Measurements from ENCODE around the gene NELL1. TPM values are rescaled to one million over a fixed set of nuclear protein-coding genes. Genes with fewer than 3 reads are reported as not detected.

Gene NELL1
- total RNA-seq, 2 donors from 2014 or later = not detected

DNA sequence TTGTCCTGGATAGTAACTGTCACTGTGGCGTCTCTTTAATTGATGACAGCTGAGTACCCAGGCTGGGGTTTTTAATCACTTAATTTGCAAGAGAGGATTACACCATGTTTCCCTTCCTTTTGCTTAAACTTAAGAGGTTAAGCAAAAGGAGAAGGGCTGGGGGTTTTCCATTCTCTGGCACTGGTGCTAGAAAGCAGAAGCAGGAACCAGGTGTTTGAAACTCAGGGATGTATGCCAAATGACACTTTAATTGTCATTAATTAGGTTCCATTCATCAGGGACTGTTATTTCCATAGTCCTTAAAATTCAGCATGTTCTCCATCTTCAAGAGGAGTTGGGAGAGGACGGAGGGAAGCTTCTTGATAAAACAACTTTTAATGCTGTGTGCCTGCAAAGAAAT lies 746.2 kb downstream of the NELL1 start:
- intact Hi-C loops (cut with DNase I) = no loop called here
- no peak for DNase-seq (ENCODE audit: low spot score)

DNA sequence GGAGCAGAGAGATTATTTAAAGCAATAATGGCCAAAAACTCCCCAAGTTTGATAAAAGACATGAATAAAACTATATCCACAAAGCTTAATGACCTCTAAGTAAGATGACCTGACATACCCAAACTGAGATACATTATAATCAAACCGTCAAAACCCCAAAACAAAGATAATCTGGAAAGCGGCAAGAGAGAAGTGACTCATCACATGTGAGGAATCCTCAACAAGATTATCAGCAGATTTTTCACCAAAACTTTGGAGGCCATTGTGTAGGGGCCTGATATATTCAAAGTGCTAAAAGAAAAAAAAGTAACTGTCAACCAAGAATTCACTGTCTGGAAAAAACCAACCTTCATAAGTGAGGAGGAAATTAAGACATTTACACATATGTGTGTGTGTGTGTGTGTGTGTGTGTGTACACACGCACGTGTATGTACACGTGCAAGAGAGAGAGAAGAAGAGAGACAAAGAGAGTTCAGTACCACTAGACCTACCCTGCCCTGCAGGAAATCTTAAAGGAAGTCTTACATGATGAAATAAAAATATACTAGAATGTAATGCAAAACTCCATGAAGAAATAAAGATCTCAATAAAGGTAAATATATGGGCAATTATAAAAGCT lies 752.4 kb downstream of the NELL1 start:
- intact Hi-C loops (cut with DNase I) = no loop called here
- DNase-seq (ENCODE audit: low spot score) = no peak

DNA sequence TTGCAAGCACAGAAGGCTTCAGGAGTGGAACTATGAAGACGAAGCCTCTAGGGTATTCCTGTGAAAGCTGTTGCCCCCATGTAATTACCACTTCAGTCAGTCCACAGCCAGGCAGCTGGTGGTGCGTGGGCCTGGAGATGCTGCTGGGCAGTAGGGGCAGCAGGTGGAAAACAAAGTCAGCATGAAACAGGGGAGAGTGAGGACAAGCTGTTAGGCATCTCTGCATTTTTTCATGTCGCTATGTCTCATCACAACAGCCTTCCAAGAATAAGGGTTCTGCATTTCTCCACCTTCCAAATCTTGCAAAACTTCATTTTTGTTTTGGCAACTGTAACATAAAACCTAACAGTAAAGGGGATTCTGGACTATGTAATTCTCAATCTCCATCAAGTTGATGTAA lies 757.5 kb downstream of the NELL1 start:
- no peak for DNase-seq (ENCODE audit: low spot score)
- intact Hi-C loops (cut with DNase I) = no loop called here

DNA sequence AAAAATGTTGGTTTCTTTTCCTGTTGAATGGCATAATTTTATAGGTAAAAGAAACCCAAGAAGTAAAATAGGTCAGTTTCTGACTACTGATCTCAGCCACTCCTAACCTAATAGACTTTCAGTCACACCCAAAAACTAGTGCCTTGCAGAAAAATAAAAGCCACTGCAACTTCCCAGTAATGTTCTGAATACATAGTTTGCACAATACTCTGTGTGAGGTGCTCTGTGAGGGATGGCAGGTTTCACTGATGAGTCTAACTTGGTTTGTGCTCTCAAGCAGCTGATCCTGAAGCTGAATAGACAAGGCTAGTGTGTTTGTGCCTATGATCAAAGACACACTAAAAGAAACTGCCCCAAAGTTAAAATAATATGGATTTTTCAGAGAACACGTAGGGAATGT lies 758.3 kb downstream of the NELL1 start:
- no peak for DNase-seq (ENCODE audit: low spot score)
- intact Hi-C loops (cut with DNase I) = no loop called here

DNA sequence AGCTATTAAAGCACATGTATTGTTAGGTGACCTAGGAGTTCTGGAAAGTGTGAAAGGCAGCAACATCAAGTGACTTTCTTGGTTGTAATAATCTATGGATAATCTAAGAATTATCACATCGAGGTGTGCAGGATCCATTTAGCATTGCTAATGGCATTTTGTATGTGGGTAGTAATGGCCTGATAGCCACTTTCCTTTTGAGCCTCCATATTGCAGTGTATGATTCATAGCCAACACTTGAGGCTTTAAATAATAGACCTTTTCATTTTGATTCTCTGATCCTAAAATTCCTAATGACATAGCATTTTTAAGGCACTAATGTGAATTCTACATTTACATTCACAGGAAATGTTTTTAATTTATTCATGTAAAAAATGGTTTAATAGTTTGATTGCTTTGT lies 759.4 kb downstream of the NELL1 start:
- intact Hi-C loops (cut with DNase I) = no loop called here
- DNase-seq (ENCODE audit: low spot score) = no peak

DNA sequence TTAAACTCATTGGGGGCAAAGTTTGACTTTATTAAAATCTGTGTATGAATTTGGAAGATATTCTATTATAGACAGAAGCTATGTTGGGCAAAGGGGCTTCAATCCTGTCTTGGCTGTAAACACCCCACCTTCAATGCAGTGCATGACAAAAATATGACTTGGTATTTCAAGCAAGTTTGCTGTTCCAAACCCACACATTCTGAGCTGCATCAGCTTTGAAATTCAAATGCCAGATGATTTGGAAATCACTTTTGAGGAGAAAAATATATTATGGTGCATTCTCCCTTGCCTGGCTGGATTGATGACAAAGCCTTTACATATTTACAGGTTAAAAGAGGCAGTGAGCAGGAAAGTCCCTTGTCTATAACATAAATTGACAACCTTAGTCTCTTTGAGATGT lies 760.0 kb downstream of the NELL1 start:
- DNase-seq (ENCODE audit: low spot score) = no peak
- intact Hi-C loops (cut with DNase I) = no loop called here

DNA sequence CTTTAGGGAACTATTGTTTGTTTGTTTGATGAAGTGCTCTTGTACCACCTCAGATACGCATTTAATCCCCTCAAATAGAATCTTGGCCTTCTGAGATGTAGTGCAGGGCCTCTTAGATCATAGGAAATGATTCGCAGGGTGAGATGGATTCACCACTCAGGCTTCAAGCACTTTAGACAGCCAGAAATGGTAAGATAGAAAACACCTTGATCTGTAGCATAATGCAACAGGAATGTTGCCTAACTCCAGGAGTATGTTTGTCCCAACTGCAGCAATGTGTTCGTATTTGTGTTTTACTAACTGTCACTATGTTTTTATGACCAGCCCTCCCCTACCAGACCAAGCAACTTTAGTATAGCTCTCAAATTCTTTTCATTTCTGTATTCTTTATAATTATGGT lies 761.2 kb downstream of the NELL1 start:
- DNase-seq (ENCODE audit: low spot score) = no peak
- intact Hi-C loops (cut with DNase I) = no loop called here

DNA sequence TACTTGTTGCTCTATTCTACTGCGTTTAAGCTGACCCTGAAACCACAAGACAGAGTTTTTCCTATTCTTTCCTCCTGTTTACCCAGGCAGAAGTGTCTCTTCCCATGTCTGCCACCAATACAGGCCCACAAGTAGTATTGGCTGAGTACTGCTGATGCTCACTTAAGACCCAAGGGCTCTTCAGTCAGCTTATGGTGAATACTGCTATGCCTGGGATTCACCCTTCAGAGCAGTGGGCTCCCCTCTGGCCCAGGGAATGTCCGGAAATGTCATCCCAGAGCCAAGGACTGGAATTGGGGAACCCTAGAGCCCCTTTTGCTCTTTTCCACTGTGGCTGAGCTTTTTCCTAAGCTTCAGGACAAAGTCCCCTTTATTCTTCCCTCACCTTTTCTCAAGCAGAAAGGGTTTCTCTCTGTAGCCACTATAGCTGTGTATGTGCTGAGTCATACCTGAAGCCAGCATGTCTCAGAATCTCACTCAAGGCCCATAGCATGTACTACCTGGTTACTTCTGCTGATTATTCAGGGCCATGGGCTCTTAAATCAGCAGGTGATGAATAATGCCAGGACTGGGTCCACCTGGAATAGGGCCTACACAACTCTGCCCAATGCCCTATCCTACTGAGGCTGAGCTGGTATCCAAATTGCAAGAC lies 777.7 kb downstream of the NELL1 start:
- intact Hi-C loops (cut with DNase I) = no loop called here
- no peak for DNase-seq (ENCODE audit: low spot score)

DNA sequence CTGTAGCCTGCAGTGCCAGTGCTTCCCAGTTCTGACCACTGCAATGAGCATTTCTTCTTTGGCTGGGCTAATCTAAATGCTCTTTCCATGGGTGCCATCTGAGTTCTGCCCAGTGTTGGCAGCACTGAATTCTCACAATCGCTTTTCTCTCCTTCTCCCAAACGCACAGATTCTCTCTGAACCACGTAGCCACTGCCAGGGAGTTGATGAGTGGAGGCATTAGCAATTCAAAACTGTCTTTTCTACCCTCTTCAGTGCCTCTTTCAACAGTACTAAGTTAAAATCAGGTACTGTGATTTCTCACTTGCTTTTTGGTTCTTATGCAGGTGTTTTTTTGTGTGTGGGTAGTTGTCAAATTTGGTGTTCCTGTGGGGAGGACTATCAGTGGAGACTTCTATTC lies 778.5 kb downstream of the NELL1 start:
- DNase-seq (ENCODE audit: low spot score) = no peak

DNA sequence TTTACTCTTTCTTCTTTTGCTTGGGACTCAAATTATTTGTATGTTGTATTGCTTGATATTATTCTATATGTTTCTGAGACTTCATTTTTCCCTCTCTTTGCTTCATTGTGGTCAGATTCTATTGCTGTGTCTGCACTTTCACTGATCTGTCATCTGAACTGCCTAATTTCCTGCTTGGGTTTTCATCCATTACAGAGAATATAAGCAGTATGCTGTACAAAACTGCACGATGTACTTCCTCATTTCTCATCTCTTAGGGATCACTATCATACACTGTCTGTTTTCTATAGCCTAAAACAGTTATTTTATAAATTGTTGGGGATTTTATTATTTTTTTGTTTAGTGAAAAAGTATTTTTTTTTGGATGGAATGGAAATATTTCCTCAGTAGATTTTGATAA lies 786.8 kb downstream of the NELL1 start:
- intact Hi-C loops (cut with DNase I) = no loop called here
- no peak for DNase-seq (ENCODE audit: low spot score)

More for the DNA sequence above, 778.5 kb downstream of the NELL1 start:
- intact Hi-C loops (cut with DNase I) = no loop called here

DNA sequence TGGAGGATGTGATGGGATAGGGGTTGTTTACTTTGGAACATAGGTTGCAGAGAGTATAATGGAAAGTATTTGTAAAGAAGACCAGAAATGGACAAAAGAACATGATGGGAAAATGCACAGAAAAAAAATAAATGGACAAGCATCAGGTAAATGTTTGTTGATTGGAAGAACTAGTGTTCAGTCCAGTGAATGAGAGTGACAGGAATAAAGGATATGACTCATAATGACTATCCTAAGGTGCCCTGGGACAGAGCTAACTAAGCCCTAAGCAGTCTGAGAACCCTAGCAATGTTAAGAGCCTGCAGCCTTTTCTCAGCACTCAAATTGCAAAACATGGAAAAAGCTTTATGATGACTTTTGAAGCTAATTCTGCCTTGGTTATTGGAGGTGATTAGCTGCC lies 790.7 kb downstream of the NELL1 start:
- intact Hi-C loops (cut with DNase I) = no loop called here
- DNase-seq (ENCODE audit: low spot score) = no peak

DNA sequence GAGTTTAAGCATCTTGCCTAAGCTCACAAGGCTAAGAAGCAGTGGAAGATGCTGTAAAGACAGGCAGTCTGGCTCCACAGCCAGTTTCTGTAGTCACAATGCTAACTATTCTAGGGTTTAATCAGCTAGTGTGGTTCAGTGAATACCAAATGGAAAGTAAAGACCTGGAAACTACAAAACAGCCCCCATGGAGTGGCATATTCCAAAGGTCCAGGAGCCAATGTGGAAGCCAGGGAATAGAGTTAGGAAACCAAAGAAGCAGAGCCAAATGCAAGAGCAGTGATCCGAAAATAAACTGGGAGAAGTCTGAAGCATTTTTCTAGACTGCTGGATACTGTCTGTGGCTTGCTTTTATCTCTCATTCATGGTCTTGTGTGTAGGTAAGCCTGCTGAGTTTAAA lies 792.3 kb downstream of the NELL1 start:
- intact Hi-C loops (cut with DNase I) = no loop called here
- no peak for DNase-seq (ENCODE audit: low spot score)

DNA sequence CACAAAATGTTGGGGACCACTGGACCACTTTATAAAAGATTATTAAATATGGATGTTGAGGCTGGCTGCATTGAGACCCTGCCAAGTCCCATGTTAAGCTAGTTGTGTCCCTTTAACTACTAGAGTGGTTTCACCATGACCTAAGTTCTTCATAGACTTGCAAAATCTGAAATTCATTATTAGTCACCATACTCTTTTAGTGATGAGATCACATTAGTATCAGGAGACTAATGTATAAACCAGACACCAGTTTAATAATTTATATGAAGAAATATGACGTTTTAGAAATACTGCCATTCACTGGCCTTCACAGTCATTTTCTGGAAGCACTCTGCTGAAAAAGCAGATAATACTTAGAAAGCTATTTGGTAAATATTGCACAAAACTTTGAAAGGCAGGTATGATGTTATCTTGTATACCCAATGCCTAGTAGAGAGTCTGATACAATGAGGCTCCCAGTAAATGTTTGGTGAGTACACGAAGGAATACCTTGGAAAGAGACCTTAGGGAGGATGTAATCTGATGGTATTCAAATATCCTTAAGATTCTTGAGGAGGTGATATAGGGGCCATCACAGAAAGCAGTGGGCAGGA lies 795.3 kb downstream of the NELL1 start:
- intact Hi-C loops (cut with DNase I) = no loop called here
- DNase-seq (ENCODE audit: low spot score) = no peak

DNA sequence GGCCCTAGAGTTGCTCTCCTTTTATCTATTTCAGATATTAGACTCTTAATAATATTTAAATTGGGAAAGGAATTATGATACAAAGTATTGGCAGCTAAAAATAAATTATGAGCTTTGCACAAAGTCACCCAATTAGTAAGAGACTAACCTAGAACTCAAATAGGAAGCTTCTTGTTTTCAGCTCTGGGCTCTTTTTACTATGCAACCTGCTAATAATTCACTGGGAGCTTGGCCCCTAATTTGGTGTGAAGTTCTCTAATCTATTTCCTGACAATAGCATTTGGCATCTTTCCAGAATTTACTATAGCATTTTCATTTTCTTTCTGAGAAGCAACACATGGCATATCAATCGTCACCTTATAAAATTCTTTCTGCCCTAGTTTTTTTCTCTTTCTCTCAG lies 795.8 kb downstream of the NELL1 start:
- DNase-seq (ENCODE audit: low spot score) = no peak
- intact Hi-C loops (cut with DNase I) = no loop called here

DNA sequence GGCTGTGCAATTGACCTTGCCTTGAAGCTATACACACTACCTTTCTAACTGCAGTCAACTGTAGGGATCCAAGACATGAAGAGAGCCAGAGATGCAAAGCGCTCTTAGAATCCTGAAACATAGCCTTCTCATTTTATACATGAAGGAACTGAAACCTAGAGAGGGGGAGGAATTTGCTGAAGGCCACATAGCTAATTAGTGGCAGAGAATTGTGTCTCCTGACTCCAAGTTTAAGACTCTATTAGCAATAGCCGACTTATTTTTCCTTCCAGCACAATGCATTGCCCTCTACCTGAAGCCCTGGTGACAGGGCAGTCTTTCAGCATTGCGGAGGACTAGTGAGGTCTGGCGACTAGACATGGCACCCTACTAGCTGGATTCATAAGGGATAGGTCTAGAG lies 796.5 kb downstream of the NELL1 start:
- DNase-seq (ENCODE audit: low spot score) = no peak
- intact Hi-C loops (cut with DNase I) = no loop called here

DNA sequence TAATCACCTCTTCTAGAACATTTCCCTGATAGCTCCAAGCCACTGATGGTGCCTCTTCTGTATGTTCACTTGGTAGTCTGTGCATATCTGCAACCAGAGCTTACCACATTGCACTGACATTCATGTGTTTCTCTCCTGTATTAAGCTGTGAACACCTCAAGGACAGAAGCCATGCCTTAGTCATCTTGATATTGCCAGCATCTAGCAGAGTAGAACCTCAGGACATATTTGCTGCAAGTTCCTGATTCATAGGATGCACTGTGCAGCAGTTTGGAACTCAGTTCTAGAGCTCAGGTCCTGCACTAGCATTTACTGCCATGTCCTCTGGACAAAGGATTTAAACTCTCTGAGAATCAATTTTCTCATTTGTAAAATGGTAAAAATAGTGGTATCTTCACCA lies 801.1 kb downstream of the NELL1 start:
- intact Hi-C loops (cut with DNase I) = no loop called here

DNA sequence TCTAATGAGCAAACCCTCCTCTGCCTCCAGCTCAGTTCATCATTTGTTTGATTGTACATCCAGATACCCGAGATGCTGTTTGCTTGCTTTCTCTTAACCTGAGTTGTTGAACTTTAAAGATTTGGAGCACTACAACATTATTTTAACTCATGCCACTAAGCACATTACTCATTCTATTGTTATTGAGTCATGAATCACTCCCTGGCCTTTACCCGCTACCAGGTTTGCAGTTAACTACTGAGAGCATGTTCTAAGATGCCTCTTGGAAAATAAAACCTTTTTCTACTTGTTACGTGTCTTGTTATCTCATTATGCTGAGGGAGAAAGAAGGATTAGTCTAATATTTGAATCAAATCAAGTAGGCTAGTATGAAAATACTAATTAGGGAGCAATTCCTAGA lies 802.9 kb downstream of the NELL1 start:
- intact Hi-C loops (cut with DNase I) = no loop called here
- DNase-seq (ENCODE audit: low spot score) = no peak

More for the DNA sequence above, 801.1 kb downstream of the NELL1 start:
- DNase-seq (ENCODE audit: low spot score) = no peak

DNA sequence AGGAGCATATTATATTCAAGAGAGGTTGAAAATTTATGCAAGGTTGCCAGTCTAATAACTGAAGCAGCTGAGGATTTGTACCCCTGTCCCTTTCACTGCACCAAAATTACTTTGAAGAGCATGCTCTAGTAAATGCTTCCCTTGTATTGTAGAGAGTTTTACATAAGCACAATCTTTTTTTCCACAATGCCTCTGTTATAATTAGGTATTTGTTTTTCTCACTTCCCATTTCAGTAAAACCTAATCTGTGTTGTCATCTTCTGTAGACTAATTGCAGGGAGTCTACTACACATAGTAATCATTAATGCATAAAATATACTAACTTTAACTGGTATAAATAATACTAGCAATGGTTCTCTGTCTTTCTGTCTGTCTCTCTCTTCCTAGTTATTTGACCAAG lies 805.1 kb downstream of the NELL1 start:
- no peak for DNase-seq (ENCODE audit: low spot score)
- intact Hi-C loops (cut with DNase I) = no loop called here

DNA sequence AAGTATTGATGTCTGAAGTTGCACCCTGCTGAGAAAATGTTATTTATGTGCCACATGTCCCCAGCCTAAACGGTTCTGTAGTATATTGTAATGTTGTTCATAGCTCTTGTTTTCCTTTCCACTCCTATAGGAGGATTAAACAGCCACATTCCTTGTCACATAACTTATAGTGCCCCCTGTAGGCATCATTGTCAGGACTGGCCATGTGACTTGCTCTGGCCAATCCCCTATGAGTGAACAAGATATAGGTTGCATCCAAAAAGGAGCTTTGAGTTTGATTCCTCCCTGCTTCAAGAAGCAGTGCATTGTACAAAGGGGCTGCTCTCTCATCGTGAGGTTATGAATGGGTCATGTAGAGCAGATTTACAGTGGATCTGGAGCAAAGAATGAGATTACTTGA lies 805.9 kb downstream of the NELL1 start:
- DNase-seq (ENCODE audit: low spot score) = no peak
- intact Hi-C loops (cut with DNase I) = no loop called here

DNA sequence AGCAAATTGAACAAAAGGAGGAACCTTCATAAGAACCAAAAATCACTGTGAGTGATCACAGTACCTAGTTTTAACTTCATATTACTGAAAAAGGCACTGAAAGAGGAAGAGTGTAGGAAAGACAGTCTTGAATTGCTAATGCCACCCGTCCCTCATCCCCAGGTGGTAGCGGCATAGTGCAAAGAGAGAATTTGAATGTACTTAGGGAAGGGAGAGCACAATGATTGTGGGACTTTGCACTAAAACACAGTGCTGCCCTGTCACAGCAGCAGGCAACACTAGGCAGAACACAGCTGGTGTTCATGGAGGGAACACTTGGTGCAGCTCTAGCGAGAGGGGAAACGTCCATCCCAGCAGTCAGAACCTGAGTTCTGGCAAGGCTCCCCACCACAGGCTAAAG lies 807.2 kb downstream of the NELL1 start:
- DNase-seq (ENCODE audit: low spot score) = peak; percentile 17
- intact Hi-C loops (cut with DNase I) = no loop called here

DNA sequence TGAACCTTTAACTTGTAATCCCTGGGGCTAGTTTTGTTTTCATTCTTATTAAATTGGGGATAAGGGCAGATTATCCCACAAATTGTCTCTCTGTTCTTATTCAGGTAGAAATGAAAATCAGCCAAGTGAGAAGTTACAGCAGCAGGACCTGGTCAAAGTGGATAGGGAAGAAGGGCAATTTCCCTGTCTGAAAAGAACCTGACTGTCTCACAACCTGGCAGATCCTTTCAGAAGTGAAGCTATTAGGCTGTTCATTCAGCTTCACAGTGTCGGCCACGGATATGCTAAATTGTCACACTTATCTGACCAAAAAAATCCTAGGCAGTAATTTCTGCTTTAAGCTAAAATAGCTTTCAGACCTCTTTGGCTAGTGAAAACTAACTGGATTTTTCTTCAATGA lies 810.9 kb downstream of the NELL1 start:
- intact Hi-C loops (cut with DNase I) = no loop called here
- DNase-seq (ENCODE audit: low spot score) = no peak

Data from posterior vena cava (tissue), 2 donors.